Measurements from ENCODE around the gene FARSA. TPM values are rescaled to one million over a fixed set of nuclear protein-coding genes. Genes with fewer than 3 reads are reported as not detected.

Gene FARSA
- total RNA-seq, 4 donors from 2014 or later = 4.6 to 47.8 (median 20.5) TPM

DNA sequence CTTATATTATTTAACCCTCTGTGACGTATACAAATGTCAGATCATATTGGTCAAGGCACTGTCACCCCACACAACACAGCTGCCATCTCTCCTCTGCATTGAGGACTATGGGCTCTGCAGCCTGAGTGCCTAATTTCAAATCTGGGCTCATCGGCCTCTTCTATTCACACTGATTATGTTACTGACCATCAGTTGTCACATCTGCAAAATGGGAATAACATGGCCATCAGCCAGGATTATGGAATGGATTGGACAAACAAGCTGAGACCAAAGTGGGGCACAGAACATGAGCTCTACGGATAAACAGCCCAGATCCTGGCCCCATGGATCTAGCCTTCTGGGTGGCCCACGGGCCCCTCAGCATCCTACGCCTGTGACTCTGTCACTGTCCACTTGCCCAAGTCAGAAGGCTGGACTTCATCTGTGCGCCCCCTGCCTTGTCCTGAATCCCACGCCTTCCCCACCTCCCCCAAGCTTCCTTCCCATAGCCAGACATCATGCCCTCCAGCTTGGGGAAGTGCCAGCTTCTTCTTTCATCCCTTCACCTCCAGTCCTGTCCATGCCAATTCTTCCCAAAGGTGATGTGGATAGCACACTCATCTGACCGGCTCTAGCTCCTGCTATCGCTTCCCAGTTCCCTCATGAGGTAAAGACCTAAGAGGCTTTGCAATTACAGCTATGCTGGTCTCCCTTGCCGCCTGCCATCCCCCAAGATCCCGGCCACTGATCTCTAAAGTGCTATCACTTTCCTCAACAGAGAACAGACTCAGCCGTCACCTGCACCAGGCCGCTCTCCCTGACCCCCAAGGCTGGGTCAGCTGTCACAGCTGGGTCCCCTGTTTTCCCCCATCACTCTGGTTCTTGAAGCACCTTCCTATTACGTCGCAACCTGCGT, 872 bp downstream of the FARSA start:
- TF ChIP-seq, protein P1, sequence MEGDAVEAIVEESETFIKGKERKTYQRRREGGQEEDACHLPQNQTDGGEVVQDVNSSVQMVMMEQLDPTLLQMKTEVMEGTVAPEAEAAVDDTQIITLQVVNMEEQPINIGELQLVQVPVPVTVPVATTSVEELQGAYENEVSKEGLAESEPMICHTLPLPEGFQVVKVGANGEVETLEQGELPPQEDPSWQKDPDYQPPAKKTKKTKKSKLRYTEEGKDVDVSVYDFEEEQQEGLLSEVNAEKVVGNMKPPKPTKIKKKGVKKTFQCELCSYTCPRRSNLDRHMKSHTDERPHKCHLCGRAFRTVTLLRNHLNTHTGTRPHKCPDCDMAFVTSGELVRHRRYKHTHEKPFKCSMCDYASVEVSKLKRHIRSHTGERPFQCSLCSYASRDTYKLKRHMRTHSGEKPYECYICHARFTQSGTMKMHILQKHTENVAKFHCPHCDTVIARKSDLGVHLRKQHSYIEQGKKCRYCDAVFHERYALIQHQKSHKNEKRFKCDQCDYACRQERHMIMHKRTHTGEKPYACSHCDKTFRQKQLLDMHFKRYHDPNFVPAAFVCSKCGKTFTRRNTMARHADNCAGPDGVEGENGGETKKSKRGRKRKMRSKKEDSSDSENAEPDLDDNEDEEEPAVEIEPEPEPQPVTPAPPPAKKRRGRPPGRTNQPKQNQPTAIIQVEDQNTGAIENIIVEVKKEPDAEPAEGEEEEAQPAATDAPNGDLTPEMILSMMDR (IDR thresholded peaks at IDR 0.05) = no peak
- TF ChIP-seq POLR2A (IDR thresholded peaks at IDR 0.05) = no peak
- intact Hi-C loops (cut with DNase I; ENCODE audit: low total_unique reads) = no loop called here
- no peaks in the 10 kb centered on the region for H3K9me3 ChIP-seq
- peaks cover 0 to 4% of the 10 kb centered on the region in 2 donors for H3K4me1 ChIP-seq
- H3K4me3 ChIP-seq = peak overlapping the region; percentile 89 to 95
- peak overlapping the region; percentile 79 to 80 for H3K27ac ChIP-seq
- no peaks in the 10 kb centered on the region for H3K36me3 ChIP-seq
- DNase-seq = no peak
- no peaks in the 10 kb centered on the region for H3K27me3 ChIP-seq

DNA sequence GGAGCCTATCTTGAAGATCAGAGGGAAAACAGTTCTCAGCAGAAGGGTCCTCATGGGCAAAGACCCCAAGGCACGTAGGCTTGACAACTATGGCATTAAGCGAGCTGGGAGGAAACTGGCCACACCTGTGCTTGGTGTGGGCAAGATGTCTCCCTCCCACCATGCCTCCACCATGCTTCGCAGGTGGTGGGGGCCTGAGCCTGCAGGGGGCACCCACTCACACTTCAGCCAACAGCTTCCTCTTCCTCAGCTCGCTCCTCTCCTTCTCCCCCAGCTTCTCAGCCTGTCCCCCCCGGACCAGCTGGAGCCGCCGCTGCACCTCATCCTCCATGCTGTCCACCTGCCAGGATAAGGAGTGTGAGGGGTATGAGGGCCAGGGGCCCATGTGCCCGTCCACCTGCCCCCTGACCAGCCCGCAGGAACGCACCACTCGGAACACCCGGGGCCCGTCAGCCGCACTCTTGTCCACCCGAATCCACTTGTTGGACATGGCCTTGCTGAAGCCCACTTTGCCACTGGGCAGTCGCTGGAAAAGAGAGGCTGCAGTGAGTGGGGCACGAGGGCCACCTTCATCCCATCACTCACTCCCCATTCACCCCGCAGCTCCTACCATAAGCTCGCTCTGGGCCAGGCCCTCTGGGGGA, 3.4 kb downstream of the FARSA start:
- no peak for DNase-seq
- Histone ChIP-seq H3K27me3 (no peaks in the 10 kb centered on the region), H3K4me3 (no peak overlapping the region), H3K36me3 (no peaks in the 10 kb centered on the region), H3K27ac (no peak overlapping the region), H3K4me1 (peaks cover 0 to 4% of the 10 kb centered on the region in 2 donors), H3K9me3 (no peaks in the 10 kb centered on the region)
- intact Hi-C loops (cut with DNase I; ENCODE audit: low total_unique reads) = no loop called here
- no peak for TF ChIP-seq POLR2A (IDR thresholded peaks at IDR 0.05)
- TF ChIP-seq, protein P1 (IDR thresholded peaks at IDR 0.05) = no peak

DNA sequence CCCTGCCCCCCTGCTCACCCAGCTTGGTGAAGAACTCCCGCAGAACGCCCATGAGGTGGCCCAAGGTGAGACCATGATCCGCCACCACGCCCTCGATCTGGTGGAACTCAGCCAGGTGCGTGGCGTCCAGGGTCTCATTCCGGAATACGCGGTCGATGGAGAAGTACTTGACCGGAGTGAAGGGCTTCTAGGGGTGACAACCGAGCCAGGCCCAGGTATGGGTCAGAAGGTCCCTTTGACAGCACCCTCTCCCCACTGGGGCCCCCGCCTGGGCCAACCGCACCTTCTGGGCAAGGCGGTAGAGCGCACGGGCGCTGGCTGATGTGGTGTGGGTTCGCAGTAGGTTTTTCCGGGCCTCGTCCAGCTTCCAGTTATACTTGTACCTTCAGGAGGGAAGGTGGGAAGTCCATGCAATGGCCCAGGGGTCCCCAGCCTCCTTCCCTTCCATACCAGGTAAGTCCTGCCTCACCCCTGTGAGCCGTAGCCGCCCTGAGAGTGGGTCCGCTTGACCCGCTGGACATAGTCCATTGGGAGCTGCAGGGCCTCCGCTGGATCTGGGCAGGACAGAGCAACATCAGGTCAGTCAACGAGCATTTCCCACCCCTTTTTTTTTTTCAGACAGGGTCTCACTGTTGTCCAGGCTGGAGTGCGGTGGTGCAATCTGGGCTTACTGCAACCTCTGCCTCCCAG, 8.7 kb downstream of the FARSA start:
- TF ChIP-seq, protein P1 (IDR thresholded peaks at IDR 0.05) = no peak
- TF ChIP-seq POLR2A (IDR thresholded peaks at IDR 0.05) = no peak
- H3K4me1 ChIP-seq = no peaks in the 10 kb centered on the region
- H3K36me3 ChIP-seq = no peaks in the 10 kb centered on the region
- no peak overlapping the region for H3K27ac ChIP-seq
- H3K27me3 ChIP-seq = no peaks in the 10 kb centered on the region
- no peak overlapping the region for H3K4me3 ChIP-seq
- intact Hi-C loops (cut with DNase I; ENCODE audit: low total_unique reads) = no loop called here
- H3K9me3 ChIP-seq = no peaks in the 10 kb centered on the region
- DNase-seq = no peak

DNA sequence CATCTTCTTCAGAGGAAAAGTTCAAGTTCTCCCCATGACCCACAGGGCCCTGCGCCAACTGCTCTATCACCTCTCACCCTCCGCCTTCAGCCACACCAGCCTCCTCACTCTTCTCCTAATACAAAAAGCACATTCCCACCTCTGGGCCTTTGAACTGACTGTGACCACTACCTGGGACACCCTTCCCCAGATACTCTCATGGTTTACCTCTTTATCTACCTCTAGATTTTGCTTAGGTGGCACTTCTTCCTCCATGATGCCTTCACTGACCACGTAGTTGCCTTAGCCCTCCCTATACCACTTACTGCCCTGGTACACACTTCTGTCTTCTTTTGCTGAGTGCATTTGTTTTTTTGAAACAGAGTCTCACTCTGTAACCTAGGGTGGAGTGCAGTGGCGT, 10.6 kb downstream of the FARSA start:
- intact Hi-C loops (cut with DNase I; ENCODE audit: low total_unique reads) = no loop called here
- Histone ChIP-seq H3K9me3 (no peaks in the 10 kb centered on the region), H3K4me3 (no peak overlapping the region), H3K36me3 (no peaks in the 10 kb centered on the region), H3K4me1 (no peaks in the 10 kb centered on the region), H3K27ac (no peak overlapping the region), H3K27me3 (no peaks in the 10 kb centered on the region)
- no peak for DNase-seq
- TF ChIP-seq, protein P1 (IDR thresholded peaks at IDR 0.05) = no peak
- TF ChIP-seq POLR2A (IDR thresholded peaks at IDR 0.05) = no peak

All from uterus (tissue), 4 donors.